ENCODE data around the gene ELAVL1.

Gene ELAVL1

GRCh38 chr19:7994928-7995809 lies 10.3 kb downstream of the ELAVL1 start:
- Histone ChIP-seq H3K36me3 (peaks cover 14% of the 10 kb centered on the region), H3K27me3 (no peaks in the 10 kb centered on the region), H3K4me1 (ENCODE audit: control insufficient read depth in 1 of 2, insufficient read depth in 1 of 2, low read depth in 1 of 2, low read length in 1 of 2) (no peaks in the 10 kb centered on the region), H3K4me3 (ENCODE audit: low read depth in 1 of 2, low read length in 1 of 2) (no peak overlapping the region), H3K9me3 (no peaks in the 10 kb centered on the region), H3K27ac (no peak overlapping the region)
- no peak for TF ChIP-seq CTCF (IDR thresholded peaks at IDR 0.05)

GRCh38 chr19:7994114-7994513 lies 11.3 kb downstream of the ELAVL1 start:
- H3K36me3 ChIP-seq = peaks cover 25% of the 10 kb centered on the region
- H3K4me1 ChIP-seq (ENCODE audit: control insufficient read depth in 1 of 2, insufficient read depth in 1 of 2, low read depth in 1 of 2, low read length in 1 of 2) = no peaks in the 10 kb centered on the region
- TF ChIP-seq CTCF (IDR thresholded peaks at IDR 0.05) = no peak
- H3K27me3 ChIP-seq = no peaks in the 10 kb centered on the region
- no peaks in the 10 kb centered on the region for H3K9me3 ChIP-seq
- H3K27ac ChIP-seq = no peak overlapping the region
- no peak overlapping the region for H3K4me3 ChIP-seq (ENCODE audit: low read depth in 1 of 2, low read length in 1 of 2)

GRCh38 chr19:7993560-7993959 lies 11.9 kb downstream of the ELAVL1 start:
- TF ChIP-seq CTCF (IDR thresholded peaks at IDR 0.05) = no peak
- Histone ChIP-seq H3K4me3 (ENCODE audit: low read depth in 1 of 2, low read length in 1 of 2) (no peak overlapping the region), H3K27ac (no peak overlapping the region), H3K27me3 (no peaks in the 10 kb centered on the region), H3K36me3 (peaks cover 31% of the 10 kb centered on the region), H3K9me3 (no peaks in the 10 kb centered on the region), H3K4me1 (ENCODE audit: control insufficient read depth in 1 of 2, insufficient read depth in 1 of 2, low read depth in 1 of 2, low read length in 1 of 2) (no peaks in the 10 kb centered on the region)

- H3K4me3 ChIP-seq (ENCODE audit: low read depth in 1 of 2, low read length in 1 of 2) = no peak overlapping the region
- H3K27ac ChIP-seq = no peak overlapping the region
- no peaks in the 10 kb centered on the region for H3K9me3 ChIP-seq
- no peak for TF ChIP-seq CTCF (IDR thresholded peaks at IDR 0.05)
- no peaks in the 10 kb centered on the region for H3K27me3 ChIP-seq
- peaks cover 40% of the 10 kb centered on the region for H3K36me3 ChIP-seq
- no peaks in the 10 kb centered on the region for H3K4me1 ChIP-seq (ENCODE audit: control insufficient read depth in 1 of 2, insufficient read depth in 1 of 2, low read depth in 1 of 2, low read length in 1 of 2)
These were observed 12.9 kb downstream of the ELAVL1 start for GRCh38 chr19:7992575-7992974.

GRCh38 chr19:7989071-7989575 lies 16.3 kb downstream of the ELAVL1 start:
- Histone ChIP-seq H3K27me3 (no peaks in the 10 kb centered on the region), H3K9me3 (no peaks in the 10 kb centered on the region), H3K4me1 (ENCODE audit: control insufficient read depth in 1 of 2, insufficient read depth in 1 of 2, low read depth in 1 of 2, low read length in 1 of 2) (no peaks in the 10 kb centered on the region), H3K36me3 (peaks cover 71% of the 10 kb centered on the region), H3K27ac (no peak overlapping the region), H3K4me3 (ENCODE audit: low read depth in 1 of 2, low read length in 1 of 2) (no peak overlapping the region)
- TF ChIP-seq CTCF (IDR thresholded peaks at IDR 0.05) = no peak

Data from neutrophil (primary cell).